Upper lobe of left lung (tissue), 6 donors: ENCODE measurements around the gene CARF. TPM values are rescaled to one million over a fixed set of nuclear protein-coding genes. Genes with fewer than 3 reads are reported as not detected.

ENCODE experiments used
- ATAC-seq, 2 donors: fragments of 200-7000 bp; cut with Tn5 transposase; one replicate each; pipeline ENCODE4 v1.9.1; 2022; ENCODE audit warnings: mild to moderate bottlenecking in 2 of 2, moderate library complexity in 2 of 2; ENCODE audit not compliant: low FRiP score in 2 of 2
- DNase-seq, 2 donors: peaks; one replicate each; pipeline ENCODE4 v3.0.0-alpha.2; 2019 to 2020
- H3K27ac ChIP-seq, 4 donors: fragments of 200-600 bp; sonication (generic); one replicate each; pipeline ENCODE4 v1.5.1; 2016 to 2019
- H3K27me3 ChIP-seq, 4 donors: fragments of 200-600 bp; sonication (generic); one replicate each; pipeline ENCODE4 v1.5.1; 2017 to 2019
- H3K36me3 ChIP-seq, 4 donors: fragments of 200-600 bp; sonication (generic); one replicate each; pipeline ENCODE4 v1.5.1; 2016 to 2019
- H3K4me1 ChIP-seq, 4 donors: fragments of 200-600 bp; sonication (generic); one replicate each; pipeline ENCODE4 v1.5.1; 2018 to 2019
- H3K4me3 ChIP-seq, 4 donors: fragments of 200-600 bp; sonication (generic); one replicate each; pipeline ENCODE4 v1.5.1; 2017 to 2019; ENCODE audit warnings: mild to moderate bottlenecking in 2 of 4, moderate library complexity in 1 of 4
- H3K9me3 ChIP-seq, 4 donors: fragments of 200-600 bp; sonication (generic); one replicate each; pipeline ENCODE4 v1.5.1; 2018 to 2019
- CTCF ChIP-seq, 6 experiments: fragments of 450-650 bp in 4 of 6; fragments of 200-600 bp in 2 of 6; sonication (generic) in 2 of 6; IDR thresholded peaks; one replicate each; pipeline ENCODE4 v1.5.1; 2016 to 2019; ENCODE audit warnings: antibody characterized with exemption in 6 of 6
- EP300 ChIP-seq, 4 donors: sonication (generic); formaldehyde crosslinking; IDR thresholded peaks; one replicate each; pipeline ENCODE4 v1.5.1; 2017; ENCODE audit warnings: antibody characterized with exemption in 4 of 4, control low read depth in 2 of 4
- POLR2A ChIP-seq, 4 donors: fragments of 450-650 bp; IDR thresholded peaks; one replicate each; pipeline ENCODE4 v1.5.1; 2016 to 2017; ENCODE audit warnings: antibody characterized with exemption in 4 of 4, mild to moderate bottlenecking in 2 of 4
- POLR2AphosphoS5 ChIP-seq, 2 donors: sonication (generic); formaldehyde crosslinking; IDR thresholded peaks; one replicate each; pipeline ENCODE4 v1.5.1; 2017; ENCODE audit warnings: antibody characterized with exemption in 2 of 2
- WGBS, 2 donors: methylation state at CpG; one replicate each; pipeline ENCODE4 v1.1.5; 2017 to 2018; 5-methylcytosine and 5-hydroxymethylcytosine counted together
- small RNA-seq, 4 donors: library from RNA; depleted of rRNA; stranded (forward); fragments of <200 nt; gene quantifications; one replicate each; pipeline ENCODE3, GENCODE V24; 2016
- total RNA-seq, 6 donors: library from RNA; depleted of rRNA in 4 of 6; stranded (reverse); fragments of >200 nt in 4 of 6; gene quantifications; one replicate each; pipeline versions ENCODE4 v1.1.0 to v1.2.1, GENCODE V29; 2016 to 2021
- donor health status: DM: no; HTN: no; CAD: no; lungs with moderate emphysema.
- donor health status: DM: no; HTN: yes; CAD: no; lungs with severe emphysema.

The CARF gene
- total RNA-seq, 6 donors from 2014 or later, result 6.4 to 24.1 (median 8.7) TPM

GRCh38 chr2:203030545-203030944 is 118.5 kb downstream of the CARF start:
- H3K27ac ChIP-seq, result no peak overlapping the region
- DNase-seq, result no peak
- no peaks in the 10 kb centered on the region for H3K9me3 ChIP-seq
- WGBS, 2 donors, result 69 to 75% methylated on average over 2 of the region's 2 CpGs
- ATAC-seq, result no peak
- peaks cover 0 to 6% (median 0%) of the 10 kb centered on the region in 4 donors for H3K4me1 ChIP-seq
- no peaks in the 10 kb centered on the region for H3K36me3 ChIP-seq
- no peaks in the 10 kb centered on the region for H3K27me3 ChIP-seq
- no peak for TF ChIP-seq EP300 (IDR thresholded peaks at IDR 0.05)
- no peak for TF ChIP-seq POLR2A (IDR thresholded peaks at IDR 0.05)
- no peak for TF ChIP-seq POLR2AphosphoS5 (IDR thresholded peaks at IDR 0.05)
- TF ChIP-seq CTCF (IDR thresholded peaks at IDR 0.05), result no peak
- no peak overlapping the region for H3K4me3 ChIP-seq

GRCh38 chr2:203030991-203031390 is 118.9 kb downstream of the CARF start:
- H3K4me1 ChIP-seq, result peaks cover 0 to 6% (median 0%) of the 10 kb centered on the region in 4 donors
- no peak overlapping the region for H3K27ac ChIP-seq
- DNase-seq (no peak), ATAC-seq (no peak)
- no peak for TF ChIP-seq POLR2A (IDR thresholded peaks at IDR 0.05)
- TF ChIP-seq POLR2AphosphoS5 (IDR thresholded peaks at IDR 0.05), result no peak
- no peak for TF ChIP-seq CTCF (IDR thresholded peaks at IDR 0.05)
- TF ChIP-seq EP300 (IDR thresholded peaks at IDR 0.05), result no peak
- H3K27me3 ChIP-seq, result no peaks in the 10 kb centered on the region
- H3K36me3 ChIP-seq, result no peaks in the 10 kb centered on the region
- no peaks in the 10 kb centered on the region for H3K9me3 ChIP-seq
- H3K4me3 ChIP-seq, result no peak overlapping the region
- WGBS, 2 donors, result 69 to 72% methylated on average over 5 of the region's 5 CpGs

- Histone ChIP-seq H3K4me3 (no peak overlapping the region), H3K9me3 (no peaks in the 10 kb centered on the region), H3K27me3 (no peaks in the 10 kb centered on the region), H3K4me1 (peaks cover 4 to 15% (median 9%) of the 10 kb centered on the region in 4 donors), H3K27ac (no peak overlapping the region), H3K36me3 (no peaks in the 10 kb centered on the region)
- ATAC-seq (no peak), DNase-seq (no peak)
- TF ChIP-seq CTCF (IDR thresholded peaks at IDR 0.05) (no peak), POLR2AphosphoS5 (IDR thresholded peaks at IDR 0.05) (no peak)
These were observed 121.3 kb downstream of the CARF start for GRCh38 chr2:203033395-203033794.

GRCh38 chr2:203035879-203036470 is 123.9 kb downstream of the CARF start:
- no peak for DNase-seq
- H3K27ac ChIP-seq, result peak overlapping the region in 1 of 4 donors; percentile 54
- 64 to 69% methylated on average over 3 of the region's 3 CpGs for WGBS, 2 donors
- peaks cover 0 to 3% (median 0%) of the 10 kb centered on the region in 4 donors for H3K36me3 ChIP-seq
- no peaks in the 10 kb centered on the region for H3K27me3 ChIP-seq
- no peak for ATAC-seq
- TF ChIP-seq CTCF (IDR thresholded peaks at IDR 0.05) (no peak), EP300 (IDR thresholded peaks at IDR 0.05) (no peak), POLR2A (IDR thresholded peaks at IDR 0.05) (no peak), POLR2AphosphoS5 (IDR thresholded peaks at IDR 0.05) (no peak)
- H3K4me3 ChIP-seq, result no peak overlapping the region
- H3K9me3 ChIP-seq, result no peaks in the 10 kb centered on the region
- H3K4me1 ChIP-seq, result peaks cover 4 to 15% (median 8%) of the 10 kb centered on the region in 4 donors

Small RNA genes lying within 50 kb of the gene (small RNA-seq; reads per million reads assigned to genes)
- 0 reads per million in 4 donors for gene AC010900.2

Other genes starting within 250 kb of the CARF start
- 10 to 100 TPM in 2 of 6 donors, 1 to 10 TPM in 4; 3.0 to 28.3 (median 5.7) TPM for gene ICA1L, start 40.5 kb upstream of the CARF start, total RNA-seq
- gene WDR12, start 602 bp upstream of the CARF start, total RNA-seq, result 10 to 100 TPM; 15.8 to 44.0 (median 27.8) TPM
- gene NBEAL1, start 102.6 kb downstream of the CARF start, total RNA-seq, result 10 to 100 TPM; 37.0 to 92.2 (median 64.9) TPM